ENCODE results near the gene NPTX2. TPM values are rescaled to one million over a fixed set of nuclear protein-coding genes. Genes with fewer than 3 reads are reported as not detected.

NPTX2 gene
- total RNA-seq, 2 experiments from 2014 or later, result not detected

- intact Hi-C loops (cut with micrococcal nuclease), result no loop called here
- peaks cover 5% of the 10 kb centered on the region for H3K9me3 Mint-ChIP-seq
- POLR2A ChIA-PET, result no interaction called here
- peaks cover 2% of the 10 kb centered on the region for H3K36me3 Mint-ChIP-seq
- H3K4me1 Mint-ChIP-seq (ENCODE audit: low read depth), result no peaks in the 10 kb centered on the region
- H3K27ac Mint-ChIP-seq, result no peak overlapping the region
- CTCF ChIA-PET, result no interaction called here
- H3K27me3 Mint-ChIP-seq, result peaks cover 2% of the 10 kb centered on the region
- no peak overlapping the region for H3K4me3 Mint-ChIP-seq
- no peak for DNase-seq
Measured at GRCh38 chr7:98647326-98647725, 30.2 kb downstream of the NPTX2 start.

- Mint-ChIP-seq H3K4me1 (ENCODE audit: low read depth) (no peaks in the 10 kb centered on the region), H3K27me3 (no peaks in the 10 kb centered on the region), H3K9me3 (peaks cover 5% of the 10 kb centered on the region), H3K4me3 (no peak overlapping the region), H3K36me3 (peaks cover 2% of the 10 kb centered on the region), H3K27ac (no peak overlapping the region)
- DNase-seq, result no peak
- ChIA-PET CTCF (no interaction called here), POLR2A (no interaction called here)
- intact Hi-C loops (cut with micrococcal nuclease), result no loop called here
Measured at GRCh38 chr7:98651760-98652159, 34.7 kb downstream of the NPTX2 start.

GRCh38 chr7:98653601-98654310 lies 36.7 kb downstream of the NPTX2 start:
- CTCF ChIA-PET, result no interaction called here
- peaks cover 5% of the 10 kb centered on the region for H3K9me3 Mint-ChIP-seq

GRCh38 chr7:98654524-98655272 lies 37.6 kb downstream of the NPTX2 start:
- CTCF ChIA-PET, result no interaction called here
- no peaks in the 10 kb centered on the region for H3K27me3 Mint-ChIP-seq

More at GRCh38 chr7:98653601-98654310, 36.7 kb downstream of the NPTX2 start:
- Mint-ChIP-seq H3K4me3 (no peak overlapping the region), H3K36me3 (peaks cover 2% of the 10 kb centered on the region), H3K27ac (no peak overlapping the region), H3K4me1 (ENCODE audit: low read depth) (no peaks in the 10 kb centered on the region), H3K27me3 (no peaks in the 10 kb centered on the region)
- POLR2A ChIA-PET, result no interaction called here
- no peak for DNase-seq
- intact Hi-C loops (cut with micrococcal nuclease), result no loop called here

DNA sequence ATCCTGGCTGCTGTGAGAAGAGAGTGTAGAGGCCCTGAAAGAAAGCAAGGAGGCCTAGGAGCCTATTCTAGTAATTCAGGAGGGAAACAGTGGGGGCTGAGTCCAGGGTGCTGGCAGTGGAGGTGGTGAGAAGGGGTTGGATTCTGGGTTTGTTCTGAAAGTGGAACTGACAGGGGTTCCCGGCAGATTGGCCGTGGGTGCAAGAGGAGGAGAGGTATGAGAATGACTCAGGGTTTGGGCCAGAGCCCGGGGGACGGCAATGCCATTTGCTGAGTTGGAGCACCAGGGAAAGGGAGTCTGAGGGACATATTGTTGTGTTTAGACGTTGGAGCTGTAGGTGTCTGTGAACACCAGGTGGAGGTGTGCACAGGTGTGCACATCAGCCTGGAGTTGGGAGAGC lies 38.5 kb downstream of the NPTX2 start:
- POLR2A ChIA-PET, result no interaction called here
- CTCF ChIA-PET, result no interaction called here
- H3K4me3 Mint-ChIP-seq, result no peak overlapping the region
- no peaks in the 10 kb centered on the region for H3K27me3 Mint-ChIP-seq
- no peak for DNase-seq
- no peaks in the 10 kb centered on the region for H3K4me1 Mint-ChIP-seq (ENCODE audit: low read depth)
- H3K27ac Mint-ChIP-seq, result no peak overlapping the region
- intact Hi-C loops (cut with micrococcal nuclease), result no loop called here
- H3K36me3 Mint-ChIP-seq, result no peaks in the 10 kb centered on the region
- no peaks in the 10 kb centered on the region for H3K9me3 Mint-ChIP-seq

More at GRCh38 chr7:98654524-98655272, 37.6 kb downstream of the NPTX2 start:
- Mint-ChIP-seq H3K36me3 (no peaks in the 10 kb centered on the region), H3K9me3 (peaks cover 1% of the 10 kb centered on the region), H3K4me3 (no peak overlapping the region), H3K4me1 (ENCODE audit: low read depth) (no peaks in the 10 kb centered on the region), H3K27ac (no peak overlapping the region)
- DNase-seq, result no peak
- POLR2A ChIA-PET, result no interaction called here
- intact Hi-C loops (cut with micrococcal nuclease), result no loop called here

DNA sequence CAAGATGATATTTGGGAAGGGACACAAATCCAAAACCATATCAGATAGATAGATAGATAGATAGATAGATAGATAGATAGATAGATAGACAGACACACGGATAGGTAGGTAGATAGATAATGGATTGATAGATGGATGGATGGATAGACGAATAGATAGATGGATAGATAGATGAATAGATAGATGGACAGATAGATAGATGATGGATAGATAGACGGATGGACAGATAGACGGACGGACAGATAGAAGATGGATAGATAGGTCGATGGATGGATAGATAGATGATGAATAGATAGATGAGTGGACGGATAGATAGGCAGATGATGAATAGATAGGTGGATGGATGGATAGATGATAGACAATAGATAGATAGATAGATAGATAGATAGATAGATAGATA lies 39.8 kb downstream of the NPTX2 start:
- H3K27me3 Mint-ChIP-seq, result no peaks in the 10 kb centered on the region
- no peaks in the 10 kb centered on the region for H3K4me1 Mint-ChIP-seq (ENCODE audit: low read depth)
- no peak overlapping the region for H3K4me3 Mint-ChIP-seq
- intact Hi-C loops (cut with micrococcal nuclease), result no loop called here
- no peaks in the 10 kb centered on the region for H3K36me3 Mint-ChIP-seq
- ChIA-PET CTCF (no interaction called here), POLR2A (no interaction called here)
- DNase-seq, result no peak
- H3K9me3 Mint-ChIP-seq, result no peaks in the 10 kb centered on the region
- no peak overlapping the region for H3K27ac Mint-ChIP-seq

DNA sequence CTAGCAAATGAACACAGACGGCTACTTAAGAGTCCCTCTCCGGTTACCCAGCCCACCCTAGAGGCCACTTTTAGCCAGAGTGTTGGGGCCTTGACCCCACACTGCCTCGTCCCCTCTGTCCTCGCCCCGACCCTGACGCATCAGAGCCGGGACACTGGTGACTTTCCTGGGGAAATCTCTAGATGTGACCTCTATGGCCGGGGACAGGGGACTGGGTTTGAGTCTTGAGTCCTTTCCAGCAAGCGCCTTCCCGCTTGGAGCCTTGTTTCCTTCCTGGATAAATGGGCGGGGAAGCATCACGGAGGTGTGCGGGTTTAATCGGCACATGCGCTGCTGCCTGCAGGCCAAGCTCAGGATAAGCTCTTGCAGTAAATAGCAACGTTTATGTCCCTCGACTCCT lies 40.7 kb downstream of the NPTX2 start:
- Mint-ChIP-seq H3K36me3 (no peaks in the 10 kb centered on the region), H3K4me1 (ENCODE audit: low read depth) (no peaks in the 10 kb centered on the region), H3K27me3 (no peaks in the 10 kb centered on the region), H3K4me3 (no peak overlapping the region), H3K27ac (no peak overlapping the region), H3K9me3 (no peaks in the 10 kb centered on the region)
- ChIA-PET POLR2A (no interaction called here), CTCF (no interaction called here)
- no peak for DNase-seq
- intact Hi-C loops (cut with micrococcal nuclease), result no loop called here

DNA sequence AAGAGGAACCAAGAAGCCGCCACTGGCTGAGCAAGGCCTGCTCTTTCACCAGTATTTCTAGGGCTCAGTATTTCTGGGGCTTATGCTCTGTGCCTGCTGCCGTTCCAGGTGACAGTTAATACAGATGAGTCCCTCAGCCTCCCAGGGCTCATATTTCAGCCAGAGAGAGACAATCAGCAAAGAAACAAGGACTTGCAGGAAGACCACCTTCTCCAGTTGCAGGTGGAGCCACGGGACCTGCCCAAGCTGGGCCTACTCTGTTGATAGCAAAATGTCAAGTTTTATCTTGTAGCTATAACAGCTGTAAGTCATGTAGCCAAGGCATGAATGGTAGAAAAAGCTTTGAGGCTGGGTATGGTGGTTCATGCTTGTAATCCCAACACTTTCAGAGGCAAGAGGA lies 42.7 kb downstream of the NPTX2 start:
- Mint-ChIP-seq H3K27ac (no peak overlapping the region), H3K27me3 (no peaks in the 10 kb centered on the region), H3K9me3 (peaks cover 7% of the 10 kb centered on the region), H3K4me1 (ENCODE audit: low read depth) (no peaks in the 10 kb centered on the region), H3K36me3 (no peaks in the 10 kb centered on the region), H3K4me3 (no peak overlapping the region)
- DNase-seq, result no peak
- intact Hi-C loops (cut with micrococcal nuclease), result no loop called here
- ChIA-PET POLR2A (no interaction called here), CTCF (no interaction called here)

DNA sequence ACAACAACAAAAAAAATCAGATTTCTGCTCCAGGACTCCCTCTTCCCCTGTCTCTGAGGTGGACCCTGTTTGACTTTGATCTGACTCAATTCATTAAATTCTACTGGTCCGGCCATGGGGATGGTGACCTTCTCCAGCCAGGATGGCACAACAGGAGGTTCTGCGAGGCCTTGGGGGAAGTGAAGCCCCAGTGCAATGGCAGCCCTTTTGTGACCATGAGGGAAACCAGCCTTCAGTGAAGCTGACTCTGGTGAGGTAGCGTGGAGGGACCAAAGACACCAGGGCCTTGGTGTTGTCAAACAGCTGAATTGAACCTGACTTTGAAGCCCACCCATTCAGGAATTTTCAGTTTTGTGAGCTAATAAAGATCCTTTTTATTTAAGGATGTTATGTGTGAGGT lies 44.5 kb downstream of the NPTX2 start:
- ChIA-PET POLR2A (no interaction called here), CTCF (no interaction called here)
- H3K9me3 Mint-ChIP-seq, result peaks cover 7% of the 10 kb centered on the region
- no peak overlapping the region for H3K27ac Mint-ChIP-seq
- DNase-seq, result no peak
- no peaks in the 10 kb centered on the region for H3K4me1 Mint-ChIP-seq (ENCODE audit: low read depth)
- no peaks in the 10 kb centered on the region for H3K27me3 Mint-ChIP-seq
- no peak overlapping the region for H3K4me3 Mint-ChIP-seq
- intact Hi-C loops (cut with micrococcal nuclease), result no loop called here
- H3K36me3 Mint-ChIP-seq, result no peaks in the 10 kb centered on the region

DNA sequence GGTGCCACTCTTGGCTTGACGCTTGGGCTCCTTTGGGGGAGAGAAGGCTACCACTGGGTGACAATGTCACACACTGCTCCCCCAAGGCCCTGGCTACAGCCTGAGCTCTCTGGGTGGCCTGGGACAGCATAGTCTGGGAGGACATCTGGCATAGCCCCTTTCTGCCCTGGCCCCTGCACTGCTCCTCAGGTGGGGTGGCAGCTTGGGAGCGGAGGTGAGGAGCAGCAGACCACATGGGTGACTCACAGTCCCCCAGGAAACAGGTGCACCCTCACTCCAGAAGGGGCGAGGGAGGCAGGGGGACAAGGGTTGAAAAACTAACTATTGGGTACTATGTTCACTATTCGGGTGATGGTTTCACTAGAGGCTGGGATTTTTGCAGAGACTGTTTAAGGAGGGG lies 45.2 kb downstream of the NPTX2 start:
- Mint-ChIP-seq H3K4me3 (no peak overlapping the region), H3K4me1 (ENCODE audit: low read depth) (no peaks in the 10 kb centered on the region), H3K9me3 (peaks cover 7% of the 10 kb centered on the region), H3K36me3 (no peaks in the 10 kb centered on the region), H3K27me3 (no peaks in the 10 kb centered on the region), H3K27ac (no peak overlapping the region)
- no peak for DNase-seq
- intact Hi-C loops (cut with micrococcal nuclease), result no loop called here
- ChIA-PET CTCF (no interaction called here), POLR2A (no interaction called here)

DNA sequence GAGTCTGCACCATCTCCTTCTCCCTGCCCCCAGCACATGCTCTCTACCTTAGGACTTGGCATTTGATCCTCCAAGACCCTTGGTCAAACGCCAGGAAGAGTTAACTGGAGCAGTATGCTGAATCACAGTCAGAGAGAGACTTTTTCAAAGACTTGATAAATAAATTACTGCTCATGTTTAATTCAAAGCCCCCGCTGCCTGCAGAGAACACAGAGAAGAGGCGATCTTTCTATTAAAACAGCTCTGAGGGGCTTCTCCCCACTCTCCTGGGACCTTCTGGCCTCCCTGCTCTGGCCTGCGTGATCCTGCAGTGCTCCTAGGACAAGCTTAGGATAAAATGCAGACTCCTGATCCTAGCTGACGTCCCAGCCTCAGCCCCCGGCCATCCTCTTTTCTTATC lies 47.8 kb downstream of the NPTX2 start:
- ChIA-PET CTCF (no interaction called here), POLR2A (no interaction called here)
- Mint-ChIP-seq H3K36me3 (no peaks in the 10 kb centered on the region), H3K4me3 (no peak overlapping the region), H3K4me1 (ENCODE audit: low read depth) (no peaks in the 10 kb centered on the region), H3K9me3 (peaks cover 7% of the 10 kb centered on the region), H3K27me3 (no peaks in the 10 kb centered on the region), H3K27ac (no peak overlapping the region)
- DNase-seq, result no peak
- intact Hi-C loops (cut with micrococcal nuclease), result no loop called here

DNA sequence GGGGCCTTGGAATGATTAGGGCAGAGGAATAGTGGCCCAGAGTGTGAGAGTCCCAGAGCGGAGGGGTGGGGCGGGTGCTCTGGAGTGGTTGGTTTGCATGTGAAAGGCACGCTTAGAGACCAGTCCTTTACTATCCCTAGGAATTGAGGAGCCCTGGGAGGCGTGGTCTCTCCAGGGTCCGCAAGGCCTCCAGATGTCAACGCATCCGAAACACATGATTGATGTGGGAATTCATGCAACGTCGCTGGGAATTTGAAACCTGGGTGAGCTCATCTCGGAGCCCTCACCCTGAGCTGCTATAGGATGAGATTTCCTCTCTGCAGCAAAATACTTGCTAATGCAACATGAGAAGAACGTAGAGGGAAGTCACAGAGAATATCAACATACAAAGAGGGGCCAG lies 51.2 kb downstream of the NPTX2 start:
- intact Hi-C loops (cut with micrococcal nuclease), result no loop called here
- ChIA-PET CTCF (no interaction called here), POLR2A (no interaction called here)
- Mint-ChIP-seq H3K27me3 (no peaks in the 10 kb centered on the region), H3K4me1 (ENCODE audit: low read depth) (no peaks in the 10 kb centered on the region), H3K9me3 (peaks cover 11% of the 10 kb centered on the region), H3K4me3 (no peak overlapping the region), H3K27ac (no peak overlapping the region), H3K36me3 (no peaks in the 10 kb centered on the region)
- DNase-seq, result no peak

DNA sequence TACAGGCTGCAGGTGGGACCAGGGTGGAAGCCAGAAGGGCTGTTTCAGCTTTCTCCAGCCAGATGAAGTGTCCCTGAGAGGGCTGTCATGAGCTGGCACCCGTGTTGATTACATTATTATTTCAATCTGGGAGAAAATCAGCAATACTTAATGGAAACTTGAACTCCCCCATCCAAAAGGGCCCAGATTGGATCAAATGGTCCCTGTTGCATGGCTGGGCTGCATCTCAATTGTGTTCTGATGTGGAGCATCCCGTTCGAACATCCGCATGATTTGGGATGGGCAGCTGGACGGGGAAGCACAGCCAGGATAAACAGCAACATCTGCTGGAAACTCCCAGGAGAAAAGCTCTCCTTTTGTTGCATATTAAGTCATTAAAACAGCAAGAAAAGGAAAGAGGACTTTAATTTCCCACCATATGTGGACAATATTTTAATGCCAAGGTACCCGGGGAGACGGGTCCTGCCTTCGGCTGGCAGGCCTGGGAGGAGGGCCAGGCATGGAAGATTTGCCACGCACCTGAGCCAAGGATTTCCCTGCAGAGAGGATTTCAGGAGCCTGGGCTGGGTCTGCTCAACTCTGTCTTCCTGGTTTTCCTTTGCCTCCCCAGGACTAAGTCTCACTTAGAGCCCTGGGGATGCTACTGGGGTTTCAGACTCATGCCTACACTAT lies 52.4 kb downstream of the NPTX2 start:
- H3K4me3 Mint-ChIP-seq, result no peak overlapping the region
- H3K4me1 Mint-ChIP-seq (ENCODE audit: low read depth), result no peaks in the 10 kb centered on the region
- intact Hi-C loops (cut with micrococcal nuclease), result no loop called here
- peaks cover 4% of the 10 kb centered on the region for H3K9me3 Mint-ChIP-seq
- no peaks in the 10 kb centered on the region for H3K36me3 Mint-ChIP-seq
- H3K27me3 Mint-ChIP-seq, result no peaks in the 10 kb centered on the region
- no peak for DNase-seq
- POLR2A ChIA-PET, result no interaction called here
- CTCF ChIA-PET, result no interaction called here
- no peak overlapping the region for H3K27ac Mint-ChIP-seq

Measured in activated CD4-positive, alpha-beta memory T cell treated with anti-CD3 and anti-CD28 coated beads for 36 hours (primary cell).